Endothelial cell of umbilical vein (primary cell): ENCODE results near the gene TEX22.
A peak's percentile ranks its signal among the peaks of the same experiment; 100 is the strongest.

ENCODE experiments used
- EZH2 ChIP-seq: IDR thresholded peaks from 2 replicates; pipeline ENCODE4 v1.6.1; 2012; ENCODE audit warnings: borderline replicate concordance, low read depth, mild to moderate bottlenecking, moderate library complexity, low read length, inconsistent platforms; ENCODE audit not compliant: severe bottlenecking
- POLR2A ChIP-seq: IDR thresholded peaks from 2 replicates; pipeline ENCODE4 v1.6.1; 2012; ENCODE audit warnings: low read depth, mild to moderate bottlenecking, control low read depth, low read length
- POLR2AphosphoS5 ChIP-seq: IDR thresholded peaks from 2 replicates; pipeline ENCODE4 v1.6.1; 2012; ENCODE audit warnings: low read depth, mild to moderate bottlenecking, control low read depth, low read length, moderate library complexity; ENCODE audit not compliant: insufficient read depth
- TF ChIP-seq, protein P1 (sequence below), 2 donors: IDR thresholded peaks; 1 replicate in 1 of 2; 2 replicates in 1 of 2; pipeline ENCODE4 v1.5.1; 2011; ENCODE audit warnings: low read length in 2 of 2, mild to moderate bottlenecking in 2 of 2, moderate library complexity in 2 of 2, control low read depth in 1 of 2, inconsistent platforms in 1 of 2, low read depth in 1 of 2; ENCODE audit not compliant: insufficient read depth in 1 of 2; ENCODE audit errors: extremely low read depth in 1 of 2

DNA sequence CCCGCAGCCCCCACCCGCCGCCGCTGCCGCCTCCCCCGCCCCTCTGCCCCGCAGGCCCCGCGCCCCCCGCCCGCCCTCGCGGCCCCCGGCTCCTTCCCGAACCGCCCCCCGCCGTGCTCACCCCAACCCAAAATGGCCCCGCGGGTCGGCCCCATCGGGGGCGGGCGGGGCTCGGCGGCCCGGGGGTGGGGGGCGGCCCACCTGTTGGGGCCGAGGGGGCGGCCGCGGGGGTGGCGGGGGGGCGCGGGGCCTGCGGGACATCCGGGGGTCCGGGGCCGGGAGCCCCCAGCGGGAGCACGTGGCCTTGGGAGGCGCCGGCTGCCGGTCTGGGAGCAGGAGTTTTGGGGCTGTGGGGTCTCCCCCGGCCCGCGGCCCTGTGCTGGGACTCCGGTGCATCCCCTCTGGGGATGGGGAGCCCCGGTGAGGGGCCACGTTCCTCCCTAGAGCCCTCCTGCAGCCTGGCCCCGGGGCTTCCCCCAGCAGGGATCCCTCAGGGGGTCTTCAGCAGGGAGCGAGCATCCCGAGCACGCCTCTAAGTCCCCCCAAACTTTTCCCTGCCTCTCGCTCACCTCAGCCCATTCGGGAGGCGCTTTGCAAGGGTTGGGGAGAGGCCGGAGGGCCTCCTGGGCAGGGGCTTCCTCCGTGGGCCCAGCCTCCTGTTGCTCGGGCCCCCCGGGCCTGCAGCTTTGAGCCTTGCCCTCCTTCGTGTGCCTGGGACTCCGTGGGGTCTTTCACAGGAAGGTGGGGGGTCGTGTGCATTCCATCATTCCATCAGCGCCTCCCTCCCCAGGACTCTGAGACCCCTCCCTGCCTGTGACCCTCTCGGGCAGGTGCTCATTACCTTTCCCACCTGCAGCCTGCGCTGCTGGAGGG lies 22.0 kb downstream of the TEX22 start:
- TF ChIP-seq EZH2 (no peak), POLR2AphosphoS5 (peak; percentile 2), POLR2A (no peak)
- TF ChIP-seq, protein P1, sequence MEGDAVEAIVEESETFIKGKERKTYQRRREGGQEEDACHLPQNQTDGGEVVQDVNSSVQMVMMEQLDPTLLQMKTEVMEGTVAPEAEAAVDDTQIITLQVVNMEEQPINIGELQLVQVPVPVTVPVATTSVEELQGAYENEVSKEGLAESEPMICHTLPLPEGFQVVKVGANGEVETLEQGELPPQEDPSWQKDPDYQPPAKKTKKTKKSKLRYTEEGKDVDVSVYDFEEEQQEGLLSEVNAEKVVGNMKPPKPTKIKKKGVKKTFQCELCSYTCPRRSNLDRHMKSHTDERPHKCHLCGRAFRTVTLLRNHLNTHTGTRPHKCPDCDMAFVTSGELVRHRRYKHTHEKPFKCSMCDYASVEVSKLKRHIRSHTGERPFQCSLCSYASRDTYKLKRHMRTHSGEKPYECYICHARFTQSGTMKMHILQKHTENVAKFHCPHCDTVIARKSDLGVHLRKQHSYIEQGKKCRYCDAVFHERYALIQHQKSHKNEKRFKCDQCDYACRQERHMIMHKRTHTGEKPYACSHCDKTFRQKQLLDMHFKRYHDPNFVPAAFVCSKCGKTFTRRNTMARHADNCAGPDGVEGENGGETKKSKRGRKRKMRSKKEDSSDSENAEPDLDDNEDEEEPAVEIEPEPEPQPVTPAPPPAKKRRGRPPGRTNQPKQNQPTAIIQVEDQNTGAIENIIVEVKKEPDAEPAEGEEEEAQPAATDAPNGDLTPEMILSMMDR (IDR thresholded peaks at IDR 0.05; ENCODE audit: extremely low read depth in 1 of 2, insufficient read depth in 1 of 2, low read depth in 1 of 2, low read length in 2 of 2): no peak
